HCT116 (cell line): Measurements from ENCODE around the gene MYBPC3. TPM values are rescaled to one million over a fixed set of nuclear protein-coding genes. Genes with fewer than 3 reads are reported as not detected.

Experiments
- ATAC-seq: fragments of 200-7000 bp; cut with Tn5 transposase; 2 replicates; pipeline ENCODE4 v1.9.1; 2020; ENCODE audit warnings: mild to moderate bottlenecking, moderate library complexity
- BruUV-seq: library from RNA; stranded (reverse); fragments of 400-500 nt; replicated peaks from 2 replicates; lab custom pipeline; 2021; lab: Mats Ljungman, UMichigan
- CTCF ChIA-PET: fragments of 300-600 bp; sonication (Branson Sonifier 250); formaldehyde crosslinking; loops from one replicate; lab custom pipeline; 2021; ENCODE audit warnings: antibody characterized with exemption; lab: Charles Lee
- POLR2A ChIA-PET: fragments of 300-600, 350-600 bp; sonication (Branson Sonifier 250); formaldehyde crosslinking; loops from one replicate; lab custom pipeline; 2021; ENCODE audit warnings: antibody characterized with exemption; lab: Charles Lee
- RAD21 ChIA-PET, 2 experiments: fragments of 300-600 bp; sonication (Branson Sonifier 250); formaldehyde crosslinking; loops; one replicate each; lab custom pipeline; 2023; ENCODE audit warnings: low total read pairs in 2 of 2; ENCODE audit not compliant: uncharacterized antibody in 2 of 2, unreplicated experiment in 2 of 2, low non-redundant PET in 1 of 2; lab: Charles Lee
- DNase-seq: peaks from one replicate; pipeline ENCODE4 v3.0.0-alpha.2; 2010; ENCODE audit warnings: low read depth, low spot score
- H2AFZ ChIP-seq: fragments of 200-600 bp; shearing (Covaris generic), sonication (generic); 2 replicates; pipeline ENCODE4 v1.6.1; 2017; ENCODE audit warnings: low read depth, mixed run types, mixed read lengths, antibody characterized with exemption, low read length; ENCODE audit not compliant: poor library complexity, severe bottlenecking
- H3K27ac ChIP-seq: 2 replicates; pipeline ENCODE4 v1.5.1; 2012; ENCODE audit warnings: low read depth, low read length
- H3K27me3 ChIP-seq: fragments of 200-600 bp; sonication (generic); 2 replicates; pipeline ENCODE4 v1.6.1; 2016; ENCODE audit warnings: mixed run types, low read length, mixed read lengths; ENCODE audit not compliant: insufficient read depth
- H3K36me3 ChIP-seq, 2 experiments: fragments of 200-500 bp in 1 of 2; fragments of 200-600 bp in 1 of 2; sonication (Bioruptor generic) in 1 of 2; sonication (generic) in 1 of 2; 2 replicates each; pipeline versions ENCODE4 v1.5.1 to v1.6.1; 2014 to 2016; ENCODE audit warnings: low read length in 2 of 2, inconsistent platforms in 1 of 2, mixed read lengths in 1 of 2, mixed run types in 1 of 2; ENCODE audit not compliant: insufficient read depth in 2 of 2, control insufficient read depth in 1 of 2
- H3K4me1 ChIP-seq, 2 experiments: fragments of 200-600 bp in 1 of 2; sonication (generic) in 1 of 2; 2 replicates each; pipeline versions ENCODE4 v1.5.1 to v1.6.1; 2012 to 2017; ENCODE audit warnings: low read length in 2 of 2, inconsistent platforms in 1 of 2, mild to moderate bottlenecking in 1 of 2, mixed read lengths in 1 of 2, mixed run types in 1 of 2, moderate library complexity in 1 of 2; ENCODE audit not compliant: insufficient read depth in 2 of 2, control insufficient read depth in 1 of 2
- H3K4me2 ChIP-seq: fragments of 200-600 bp; sonication (generic); 2 replicates; pipeline ENCODE4 v1.6.1; 2017; ENCODE audit warnings: mixed run types, low read length, mixed read lengths
- H3K4me3 ChIP-seq, 2 experiments: fragments of 200-600 bp in 1 of 2; sonication (generic) in 1 of 2; replicated peaks in 1 of 2; 2 replicates each; pipeline ENCODE4 v1.5.1; 2011 to 2016; ENCODE audit warnings: low read length in 2 of 2, control low read depth in 1 of 2, low read depth in 1 of 2, mild to moderate bottlenecking in 1 of 2, mixed read lengths in 1 of 2, mixed run types in 1 of 2
- H3K79me2 ChIP-seq: fragments of 200-600 bp; sonication (generic); 2 replicates; pipeline ENCODE4 v1.6.1; 2017; ENCODE audit warnings: mild to moderate bottlenecking, mixed run types, low read length, moderate library complexity, mixed read lengths; ENCODE audit not compliant: insufficient read depth
- H3K9ac ChIP-seq: fragments of 200-600 bp; sonication (generic); 2 replicates; pipeline ENCODE4 v1.6.1; 2016; ENCODE audit warnings: low read length, mixed read lengths
- H3K9me2 ChIP-seq: fragments of 200-600 bp; sonication (generic), shearing (Covaris generic); 2 replicates; pipeline ENCODE4 v1.6.1; 2017; ENCODE audit warnings: mixed run types, mild to moderate bottlenecking, moderate library complexity; ENCODE audit not compliant: insufficient read depth
- H3K9me3 ChIP-seq, 2 experiments: fragments of 200-500 bp in 1 of 2; fragments of 200-600 bp in 1 of 2; sonication (Bioruptor generic) in 1 of 2; sonication (generic) in 1 of 2; 2 replicates each; pipeline ENCODE4 v1.6.1; 2014 to 2017; ENCODE audit warnings: low read length in 2 of 2, mixed read lengths in 2 of 2, inconsistent platforms in 1 of 2, low read depth in 1 of 2, mild to moderate bottlenecking in 1 of 2, mixed run types in 1 of 2, moderate library complexity in 1 of 2; ENCODE audit not compliant: control insufficient read depth in 1 of 2, insufficient read depth in 1 of 2
- H4K20me1 ChIP-seq: fragments of 200-600 bp; sonication (generic), shearing (Covaris generic); 2 replicates; pipeline ENCODE4 v1.6.1; 2017; ENCODE audit warnings: mixed run types, mild to moderate bottlenecking, moderate library complexity; ENCODE audit not compliant: insufficient read depth
- CBX3 ChIP-seq: IDR thresholded peaks from 2 replicates; pipeline ENCODE4 v1.6.1; 2012; ENCODE audit warnings: low read depth
- EGR1 ChIP-seq: IDR thresholded peaks from 2 replicates; pipeline ENCODE4 v1.6.1; 2012; ENCODE audit warnings: low read depth
- EZH2phosphoT487 ChIP-seq: fragments of 200-600 bp; IDR thresholded peaks from 2 replicates; pipeline ENCODE4 v1.6.1; 2018; ENCODE audit warnings: antibody characterized with exemption, borderline replicate concordance
- TCF7L2 ChIP-seq: IDR thresholded peaks from 2 replicates; pipeline ENCODE4 v1.7.0; 2011; ENCODE audit warnings: borderline replicate concordance, inconsistent platforms; ENCODE audit not compliant: insufficient read depth, insufficient read length; ENCODE audit errors: extremely low read depth
- YY1 ChIP-seq: IDR thresholded peaks from 2 replicates; pipeline ENCODE4 v1.6.1; 2011; ENCODE audit warnings: low read length, low read depth, moderate library complexity, mild to moderate bottlenecking; ENCODE audit not compliant: insufficient replicate concordance; ENCODE audit errors: extremely low read depth
- ZNF274 ChIP-seq: fragments of 200-500 bp; sonication (Bioruptor generic); IDR thresholded peaks from 2 replicates; pipeline ENCODE4 v1.6.1; 2014; ENCODE audit warnings: mild to moderate bottlenecking, low read depth, low read length, inconsistent platforms
- intact Hi-C: fragments of 100-400 bp; cut with micrococcal nuclease; formaldehyde crosslinking; loops from 2 replicates; pipeline ENCODE4 v1.10.0; 2022
- total RNA-seq: library from RNA; stranded (reverse); gene quantifications from one replicate; pipeline ENCODE4 v1.2.1, GENCODE V29; 2021; ENCODE audit not compliant: unreplicated experiment
- TF ChIP-seq, protein P1 (sequence below): IDR thresholded peaks from 2 replicates; pipeline ENCODE4 v1.6.1; 2012

MYBPC3 gene
- total RNA-seq, 1 experiment from 2014 or later: 0.25 TPM

GRCh38 chr11:47325271-47326041, 27.0 kb downstream of the MYBPC3 start:
- no peak overlapping the region for H3K4me2 ChIP-seq
- no peak for DNase-seq
- no peaks in the 10 kb centered on the region for H3K9me2 ChIP-seq
- no peak overlapping the region for H3K4me3 ChIP-seq
- no peak overlapping the region for H2AFZ ChIP-seq
- H3K36me3 ChIP-seq: peaks cover 7 to 14% of the 10 kb centered on the region in 2 experiments; a peak in 3 of 4 replicates
- no peaks in the 10 kb centered on the region for H4K20me1 ChIP-seq
- RAD21 ChIA-PET: no interaction called here
- TF ChIP-seq ZNF274 (no peak), EGR1 (no peak)
- H3K79me2 ChIP-seq: no peaks in the 10 kb centered on the region
- no peak overlapping the region for H3K9ac ChIP-seq
- POLR2A ChIA-PET: no interaction called here
- no peaks in the 10 kb centered on the region for H3K27me3 ChIP-seq
- CTCF ChIA-PET: no interaction called here
- intact Hi-C loops: no loop called here
- no peaks in the 10 kb centered on the region for H3K9me3 ChIP-seq
- no peak for ATAC-seq
- no TSS peak for BruUV-seq
- no peaks in the 10 kb centered on the region for H3K4me1 ChIP-seq
- no peak overlapping the region for H3K27ac ChIP-seq

DNA sequence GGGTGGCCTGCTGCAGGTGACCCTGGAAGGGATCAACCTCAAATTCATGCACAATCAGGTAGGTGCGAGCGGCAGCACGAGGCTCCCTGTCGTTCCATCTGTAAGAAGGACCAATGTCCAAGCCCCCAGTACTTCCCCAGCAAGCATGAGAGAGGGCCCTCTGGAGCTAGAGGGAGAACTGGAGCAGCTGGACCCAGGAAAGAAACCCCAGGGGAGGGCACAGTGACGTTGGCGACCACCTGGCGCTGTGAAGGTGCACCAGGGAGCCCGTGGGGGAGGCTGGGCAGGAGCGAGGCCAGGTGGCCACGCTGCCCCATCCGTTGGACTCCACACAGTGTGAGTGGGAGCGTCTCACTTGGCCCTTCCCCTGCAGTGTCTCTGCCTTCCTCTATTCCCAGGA, 28.0 kb downstream of the MYBPC3 start:
- Histone ChIP-seq H3K36me3 (peaks cover 7 to 14% of the 10 kb centered on the region in 2 experiments; a peak in 3 of 4 replicates), H4K20me1 (no peaks in the 10 kb centered on the region)
- ATAC-seq (no peak), DNase-seq (no peak)
- POLR2A ChIA-PET: no interaction called here
- TF ChIP-seq, protein P1, sequence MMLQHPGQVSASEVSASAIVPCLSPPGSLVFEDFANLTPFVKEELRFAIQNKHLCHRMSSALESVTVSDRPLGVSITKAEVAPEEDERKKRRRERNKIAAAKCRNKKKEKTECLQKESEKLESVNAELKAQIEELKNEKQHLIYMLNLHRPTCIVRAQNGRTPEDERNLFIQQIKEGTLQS: no peak
- TF ChIP-seq EGR1: no peak
- no peak for TF ChIP-seq YY1
- no peak for TF ChIP-seq TCF7L2
- TF ChIP-seq EZH2phosphoT487: no peak
- no peak for TF ChIP-seq CBX3
- TF ChIP-seq, all 23 proteins: peak for 0
- ChIA-PET CTCF (no interaction called here), RAD21 (no interaction called here)
- no peaks in the 10 kb centered on the region for H3K79me2 ChIP-seq
- no peak overlapping the region for H3K27ac ChIP-seq
- no peaks in the 10 kb centered on the region for H3K9me2 ChIP-seq
- H3K4me2 ChIP-seq: no peak overlapping the region
- BruUV-seq: no TSS peak
- H3K4me3 ChIP-seq: no peak overlapping the region
- intact Hi-C loops: no loop called here
- no peak overlapping the region for H2AFZ ChIP-seq
- H3K27me3 ChIP-seq: no peaks in the 10 kb centered on the region
- no peak overlapping the region for H3K9ac ChIP-seq
- H3K9me3 ChIP-seq: no peaks in the 10 kb centered on the region
- no peaks in the 10 kb centered on the region for H3K4me1 ChIP-seq
